H1 (cell line): ENCODE data around the gene EEIG2. TPM values are rescaled to one million over a fixed set of nuclear protein-coding genes. Genes with fewer than 3 reads are reported as not detected.

ENCODE experiments used
- CTCF ChIA-PET: fragments of 300-600 bp; sonication (Branson Sonifier 250); formaldehyde crosslinking; loops from one replicate; lab custom pipeline; 2021; ENCODE audit not compliant: partially characterized antibody; lab: Charles Lee
- POLR2A ChIA-PET: fragments of 300-600 bp; sonication (Branson Sonifier 250); formaldehyde crosslinking; loops from one replicate; lab custom pipeline; 2021; ENCODE audit warnings: inconsistent platforms; ENCODE audit not compliant: partially characterized antibody; lab: Charles Lee
- DNase-seq, 2 experiments: peaks; one replicate each; pipeline versions ENCODE4 v3.0.0 to v3.0.0-alpha.2; 2010 to 2022; ENCODE audit warnings: low spot score in 2 of 2, low read depth in 1 of 2, mixed read lengths in 1 of 2
- FAIRE-seq: peaks from 2 replicates; lab custom pipeline; 2011; peaks lifted over from hg19 to GRCh38; lab: Jason Lieb, UNC
- H2AFZ ChIP-seq: 2 replicates; pipeline ENCODE4 v1.8.1; 2012; ENCODE audit warnings: low read length, inconsistent platforms
- H2AK5ac ChIP-seq: 2 replicates; pipeline ENCODE4 v1.6.1; 2013; ENCODE audit warnings: low read depth, low read length
- H2BK120ac ChIP-seq: replicated peaks from 2 replicates; pipeline ENCODE3; 2013; ENCODE audit warnings: low read depth, low read length, inconsistent platforms
- H2BK12ac ChIP-seq: 2 replicates; pipeline ENCODE4 v1.6.1; 2013; ENCODE audit warnings: low read depth, low read length
- H2BK15ac ChIP-seq: 2 replicates; pipeline ENCODE4 v1.6.1; 2013; ENCODE audit warnings: low read length
- H2BK20ac ChIP-seq: 2 replicates; pipeline ENCODE4 v1.6.1; 2013; ENCODE audit warnings: low read length
- H2BK5ac ChIP-seq: 2 replicates; pipeline ENCODE4 v1.6.1; 2013; ENCODE audit warnings: low read depth, low read length
- H3K14ac ChIP-seq: 2 replicates; pipeline ENCODE4 v1.6.1; 2013; ENCODE audit warnings: inconsistent platforms; ENCODE audit not compliant: insufficient read length
- H3K18ac ChIP-seq: 2 replicates; pipeline ENCODE4 v1.6.1; 2013; ENCODE audit warnings: low read length; ENCODE audit errors: extremely low read depth
- H3K23ac ChIP-seq: 2 replicates; pipeline ENCODE4 v1.6.1; 2013; ENCODE audit warnings: inconsistent platforms; ENCODE audit not compliant: insufficient read length
- H3K23me2 ChIP-seq: 2 replicates; pipeline ENCODE4 v1.6.1; 2013; ENCODE audit warnings: low read depth, low read length
- H3K27ac ChIP-seq: 2 replicates; pipeline ENCODE4 v1.6.1; 2011; ENCODE audit warnings: low read depth, low read length, inconsistent platforms
- H3K27me3 ChIP-seq, 4 experiments: replicated peaks in 1 of 4; 1 replicate in 1 of 4; 2 replicates in 3 of 4; pipeline versions ENCODE4 v1.6.1 to v1.8.1; 2011 to 2013; ENCODE audit warnings: low read length in 3 of 4, mild to moderate bottlenecking in 3 of 4, inconsistent platforms in 2 of 4, mixed read lengths in 2 of 4, moderate library complexity in 1 of 4; ENCODE audit not compliant: control insufficient read depth in 3 of 4, insufficient read depth in 3 of 4; ENCODE audit errors: extremely low read depth in 1 of 4
- H3K36me3 ChIP-seq, 4 experiments: 2 replicates each; pipeline versions ENCODE4 v1.6.1 to v1.8.1; 2011 to 2013; ENCODE audit warnings: mild to moderate bottlenecking in 4 of 4, low read length in 3 of 4, moderate library complexity in 2 of 4, control low read depth in 1 of 4, inconsistent platforms in 1 of 4; ENCODE audit not compliant: insufficient read depth in 4 of 4, control insufficient read depth in 2 of 4
- H3K4ac ChIP-seq: replicated peaks from 2 replicates; pipeline ENCODE3; 2013; ENCODE audit warnings: low read length, low read depth, mixed read lengths, inconsistent platforms; ENCODE audit not compliant: insufficient read length
- H3K4me1 ChIP-seq, 4 experiments: replicated peaks in 1 of 4; 1 replicate in 1 of 4; 2 replicates in 3 of 4; pipeline versions ENCODE4 v1.6.1 to v1.8.1; 2011 to 2013; ENCODE audit warnings: low read length in 3 of 4, inconsistent platforms in 2 of 4, mixed read lengths in 1 of 4; ENCODE audit not compliant: insufficient read depth in 4 of 4, control insufficient read depth in 3 of 4
- H3K4me2 ChIP-seq, 2 experiments: 2 replicates each; pipeline versions ENCODE4 v1.6.1 to v1.8.1; 2011 to 2013; ENCODE audit warnings: low read depth in 2 of 2, low read length in 2 of 2, control low read depth in 1 of 2, inconsistent platforms in 1 of 2, mild to moderate bottlenecking in 1 of 2; ENCODE audit not compliant: insufficient read depth in 1 of 2
- H3K4me3 ChIP-seq, 4 experiments: fragments of 200-600, 300-600 bp in 1 of 4; sonication (generic), shearing (Covaris generic), sonication (Bioruptor Twin) in 1 of 4; 2 replicates each; pipeline versions ENCODE4 v1.5.1 to v1.8.1; 2011 to 2016; ENCODE audit warnings: low read length in 4 of 4, low read depth in 3 of 4, control low read depth in 2 of 4, inconsistent platforms in 2 of 4, mild to moderate bottlenecking in 2 of 4, mixed read lengths in 1 of 4, moderate library complexity in 1 of 4; ENCODE audit not compliant: insufficient read depth in 2 of 4; ENCODE audit errors: extremely low read depth in 1 of 4
- H3K56ac ChIP-seq: replicated peaks from 2 replicates; pipeline ENCODE3; 2013; ENCODE audit warnings: low read depth, mild to moderate bottlenecking, mixed read lengths, low read length, inconsistent platforms; ENCODE audit not compliant: insufficient read length
- H3K79me1 ChIP-seq: 2 replicates; pipeline ENCODE4 v1.6.1; 2013; ENCODE audit warnings: low read depth, low read length, control low read depth
- H3K79me2 ChIP-seq, 2 experiments: 2 replicates each; pipeline versions ENCODE4 v1.6.1 to v1.8.1; 2012 to 2013; ENCODE audit warnings: low read length in 2 of 2, mild to moderate bottlenecking in 2 of 2, inconsistent platforms in 1 of 2; ENCODE audit not compliant: insufficient read depth in 2 of 2, control insufficient read depth in 1 of 2
- H3K9ac ChIP-seq, 4 experiments: replicated peaks in 1 of 4; 1 replicate in 1 of 4; 2 replicates in 3 of 4; pipeline versions ENCODE4 v1.6.1 to v1.8.1; 2011 to 2013; ENCODE audit warnings: low read depth in 3 of 4, low read length in 3 of 4, control low read depth in 2 of 4, mild to moderate bottlenecking in 2 of 4, moderate library complexity in 2 of 4, inconsistent platforms in 1 of 4; ENCODE audit errors: extremely low read depth in 1 of 4
- H3K9me3 ChIP-seq, 2 experiments: 2 replicates each; pipeline versions ENCODE4 v1.6.1 to v1.8.1; 2012 to 2013; ENCODE audit warnings: mild to moderate bottlenecking in 2 of 2, moderate library complexity in 2 of 2, control low read depth in 1 of 2, inconsistent platforms in 1 of 2, low read depth in 1 of 2, low read length in 1 of 2, mixed read lengths in 1 of 2; ENCODE audit not compliant: insufficient read depth in 2 of 2
- H4K20me1 ChIP-seq, 2 experiments: replicated peaks in 1 of 2; 2 replicates each; pipeline versions ENCODE3 to v1.8.1; 2011 to 2013; ENCODE audit warnings: inconsistent platforms in 2 of 2, low read length in 2 of 2, mild to moderate bottlenecking in 1 of 2; ENCODE audit not compliant: insufficient read depth in 2 of 2, control insufficient read depth in 1 of 2
- H4K5ac ChIP-seq: 2 replicates; pipeline ENCODE4 v1.6.1; 2013; ENCODE audit warnings: low read length, low read depth, mixed read lengths, inconsistent platforms; ENCODE audit not compliant: insufficient read length
- H4K8ac ChIP-seq: 2 replicates; pipeline ENCODE4 v1.8.0; 2013; ENCODE audit warnings: mild to moderate bottlenecking, moderate library complexity, low read length, inconsistent platforms; ENCODE audit not compliant: insufficient read depth; ENCODE audit errors: extremely low read depth
- H4K91ac ChIP-seq: replicated peaks from 2 replicates; pipeline ENCODE3; 2013; ENCODE audit warnings: low read length, mixed read lengths, inconsistent platforms; ENCODE audit not compliant: insufficient read length
- CEBPB ChIP-seq: IDR thresholded peaks from 2 replicates; pipeline ENCODE4 v1.6.1; 2012; ENCODE audit warnings: low read depth, low read length
- CTBP2 ChIP-seq: IDR thresholded peaks from 2 replicates; pipeline ENCODE4 v1.7.0; 2011; ENCODE audit warnings: borderline replicate concordance, mild to moderate bottlenecking, moderate library complexity, mixed read lengths, low read length; ENCODE audit not compliant: insufficient read depth, insufficient read length
- EGR1 ChIP-seq: IDR thresholded peaks from 2 replicates; pipeline ENCODE4 v1.6.1; 2011; ENCODE audit warnings: low read depth, low read length, borderline replicate concordance
- GTF2F1 ChIP-seq: IDR thresholded peaks from 2 replicates; pipeline ENCODE4 v1.6.1; 2012; ENCODE audit warnings: low read depth, low read length, improper control_type of control experiment, borderline replicate concordance
- KDM4A ChIP-seq: IDR thresholded peaks from one replicate; pipeline ENCODE4 v1.7.1; 2012; ENCODE audit warnings: low read depth, mild to moderate bottlenecking, moderate library complexity, low read length, inconsistent platforms; ENCODE audit not compliant: severe bottlenecking
- MAFK ChIP-seq: IDR thresholded peaks from 2 replicates; pipeline ENCODE4 v1.6.1; 2012; ENCODE audit warnings: low read depth, mild to moderate bottlenecking, improper control_type of control experiment, low read length
- PHF8 ChIP-seq: fragments of 200-600 bp; sonication (generic); conservative IDR thresholded peaks from 2 replicates; pipeline ENCODE4 v1.7.1; 2012; ENCODE audit warnings: low read depth, mild to moderate bottlenecking, inconsistent platforms, low read length, moderate library complexity
- RNF2 ChIP-seq: fragments of 200-900, 300-1000 bp; sonication (generic); IDR thresholded peaks from 2 replicates; pipeline ENCODE4 v1.7.1; 2016; ENCODE audit warnings: borderline replicate concordance, low read depth, mild to moderate bottlenecking, antibody characterized with exemption, low read length; ENCODE audit not compliant: poor library complexity, severe bottlenecking; ENCODE audit errors: missing control alignments
- SAP30 ChIP-seq: fragments of 300-600 bp; sonication (generic); IDR thresholded peaks from 2 replicates; pipeline ENCODE4 v1.7.1; 2012; ENCODE audit warnings: low read length, moderate library complexity, mild to moderate bottlenecking, inconsistent platforms; ENCODE audit not compliant: insufficient read depth, insufficient replicate concordance
- SP4 ChIP-seq: IDR thresholded peaks from 2 replicates; pipeline ENCODE4 v1.6.1; 2012; ENCODE audit warnings: low read length, inconsistent platforms
- TEAD4 ChIP-seq: IDR thresholded peaks from 2 replicates; pipeline ENCODE4 v1.6.1; 2012; ENCODE audit warnings: low read depth, low read length, inconsistent platforms, mixed read lengths
- WGBS, 2 experiments: shearing (Covaris generic) in 1 of 2; methylation state at CpG; one replicate each; pipeline versions ENCODE4 v1.1.6 to v1.1.7; 2013 to 2015; ENCODE audit warnings: low lambda C conversion rate in 2 of 2, mixed read lengths in 2 of 2, inconsistent platforms in 1 of 2, low coverage in 1 of 2, missing lambda C conversion rate in 1 of 2; ENCODE audit not compliant: insufficient replicate concordance in 2 of 2, insufficient coverage in 1 of 2, insufficient read length in 1 of 2; ENCODE audit errors: extremely low coverage in 1 of 2, missing lambda C conversion rate in 1 of 2; 5-methylcytosine and 5-hydroxymethylcytosine counted together
- polyA plus RNA-seq, 7 experiments: library from polyadenylated mRNA; depleted of rRNA in 3 of 7; stranded (reverse) in 5 of 7; unstranded in 2 of 7; fragments of >200 nt in 5 of 7; fragments of 200-250 nt in 2 of 7; gene quantifications; 1 replicate in 5 of 7; 2 replicates in 1 of 7; 4 replicates in 1 of 7; pipeline versions ENCODE4 v1.2.1 to v1.2.3, GENCODE V29; 2011 to 2013; ENCODE audit warnings: missing spikeins in 2 of 7, mixed read lengths in 2 of 7
- total RNA-seq: library from RNA; stranded (reverse); fragmentation: NEBNext Ultra II Directional; extraction: Animal tissue kit (Norgen Biotek cat#: 25700); gene quantifications from 2 replicates; pipeline ENCODE4 v1.2.1, GENCODE V29; 2021
- TF ChIP-seq, protein P1 (sequence below): IDR thresholded peaks from 2 replicates; pipeline ENCODE4 v1.6.1; 2012; ENCODE audit warnings: low read length, inconsistent platforms

The EEIG2 gene
- total and polyA plus RNA-seq, 2 of the 8 experiments (the other 6 are each of a cell fraction or from before 2014, with no cell fraction given): 6.1 to 20.1 TPM

- no peak overlapping the region for H3K4ac ChIP-seq
- H3K56ac ChIP-seq: no peak overlapping the region
- H3K9ac ChIP-seq: no peak overlapping the region
- no peak overlapping the region for H2AFZ ChIP-seq
- no peak overlapping the region for H2AK5ac ChIP-seq
- no peak overlapping the region for H3K23ac ChIP-seq
- H3K4me1 ChIP-seq: peaks cover 0 to 2% (median 0%) of the 10 kb centered on the region in 4 experiments; a peak in 2 of 7 replicates
- FAIRE-seq (no peak), DNase-seq (no peak)
- no peak overlapping the region for H2BK12ac ChIP-seq
- no peak overlapping the region for H3K27ac ChIP-seq
- no peak overlapping the region for H3K14ac ChIP-seq
- H4K5ac ChIP-seq: no peak overlapping the region
- no peak overlapping the region for H2BK5ac ChIP-seq
- no peaks in the 10 kb centered on the region for H3K79me1 ChIP-seq
- H4K20me1 ChIP-seq: no peaks in the 10 kb centered on the region
- H4K8ac ChIP-seq: no peak overlapping the region
- H3K27me3 ChIP-seq: no peaks in the 10 kb centered on the region
- no peaks in the 10 kb centered on the region for H3K79me2 ChIP-seq
- no peaks in the 10 kb centered on the region for H3K23me2 ChIP-seq
- H3K4me2 ChIP-seq: no peak overlapping the region
- no peaks in the 10 kb centered on the region for H3K36me3 ChIP-seq
- no peak overlapping the region for H3K18ac ChIP-seq
- no peak overlapping the region for H2BK15ac ChIP-seq
- 90% methylated on average over 4 of the region's 4 CpGs; no CpG with 5 or more reads in 1 of the 2 experiments for WGBS, 2 experiments
- no peak overlapping the region for H2BK120ac ChIP-seq
- H2BK20ac ChIP-seq: no peak overlapping the region
- H3K4me3 ChIP-seq: no peak overlapping the region
- H3K9me3 ChIP-seq: peaks cover 0 to 4% of the 10 kb centered on the region in 2 experiments; a peak in 2 of 4 replicates
- ChIA-PET POLR2A (no interaction called here), CTCF (interaction anchor here (0.7 to 1.9 kb wide), 4 partner anchors 14 to 39 kb away, joined by 3 to 8 read pairs (median 3); partner anchors contain the start of gene EEIG2)
- H4K91ac ChIP-seq: no peak overlapping the region
- TF ChIP-seq GTF2F1: no peak
- no peak for TF ChIP-seq CTBP2
- no peak for TF ChIP-seq PHF8
- no peak for TF ChIP-seq TEAD4
- TF ChIP-seq EGR1: no peak
- TF ChIP-seq SAP30: no peak
- no peak for TF ChIP-seq CEBPB
- TF ChIP-seq, protein P1, sequence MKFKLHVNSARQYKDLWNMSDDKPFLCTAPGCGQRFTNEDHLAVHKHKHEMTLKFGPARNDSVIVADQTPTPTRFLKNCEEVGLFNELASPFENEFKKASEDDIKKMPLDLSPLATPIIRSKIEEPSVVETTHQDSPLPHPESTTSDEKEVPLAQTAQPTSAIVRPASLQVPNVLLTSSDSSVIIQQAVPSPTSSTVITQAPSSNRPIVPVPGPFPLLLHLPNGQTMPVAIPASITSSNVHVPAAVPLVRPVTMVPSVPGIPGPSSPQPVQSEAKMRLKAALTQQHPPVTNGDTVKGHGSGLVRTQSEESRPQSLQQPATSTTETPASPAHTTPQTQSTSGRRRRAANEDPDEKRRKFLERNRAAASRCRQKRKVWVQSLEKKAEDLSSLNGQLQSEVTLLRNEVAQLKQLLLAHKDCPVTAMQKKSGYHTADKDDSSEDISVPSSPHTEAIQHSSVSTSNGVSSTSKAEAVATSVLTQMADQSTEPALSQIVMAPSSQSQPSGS: no peak
- TF ChIP-seq MAFK: no peak
- no peak for TF ChIP-seq KDM4A
- TF ChIP-seq RNF2: no peak
- TF ChIP-seq SP4: no peak
Observed at GRCh38 chr1:108531444-108531843, 28.5 kb upstream of the EEIG2 start.
